B cell (primary cell): ENCODE measurements around the gene POLR2J.
"Not testable (repeated sequence)": the region's sequence is repeated elsewhere in the genome, so short reads cannot be mapped to it uniquely, and the experiment has no call there.

Source experiments
- EZH2 ChIP-seq: IDR thresholded peaks from 2 replicates; pipeline ENCODE4 v1.6.1; 2012; ENCODE audit warnings: borderline replicate concordance, low read depth, mild to moderate bottlenecking, moderate library complexity, low read length; ENCODE audit not compliant: insufficient read depth, poor library complexity, severe bottlenecking
- TF ChIP-seq, protein P1 (sequence below): fragments of 200-600 bp; IDR thresholded peaks from one replicate; pipeline ENCODE4 v1.8.0; 2022; ENCODE audit warnings: antibody characterized with exemption, mild to moderate bottlenecking

GRCh38 chr7:102515889-102516288 is 37.2 kb upstream of the POLR2J start:
- TF ChIP-seq, protein P1, sequence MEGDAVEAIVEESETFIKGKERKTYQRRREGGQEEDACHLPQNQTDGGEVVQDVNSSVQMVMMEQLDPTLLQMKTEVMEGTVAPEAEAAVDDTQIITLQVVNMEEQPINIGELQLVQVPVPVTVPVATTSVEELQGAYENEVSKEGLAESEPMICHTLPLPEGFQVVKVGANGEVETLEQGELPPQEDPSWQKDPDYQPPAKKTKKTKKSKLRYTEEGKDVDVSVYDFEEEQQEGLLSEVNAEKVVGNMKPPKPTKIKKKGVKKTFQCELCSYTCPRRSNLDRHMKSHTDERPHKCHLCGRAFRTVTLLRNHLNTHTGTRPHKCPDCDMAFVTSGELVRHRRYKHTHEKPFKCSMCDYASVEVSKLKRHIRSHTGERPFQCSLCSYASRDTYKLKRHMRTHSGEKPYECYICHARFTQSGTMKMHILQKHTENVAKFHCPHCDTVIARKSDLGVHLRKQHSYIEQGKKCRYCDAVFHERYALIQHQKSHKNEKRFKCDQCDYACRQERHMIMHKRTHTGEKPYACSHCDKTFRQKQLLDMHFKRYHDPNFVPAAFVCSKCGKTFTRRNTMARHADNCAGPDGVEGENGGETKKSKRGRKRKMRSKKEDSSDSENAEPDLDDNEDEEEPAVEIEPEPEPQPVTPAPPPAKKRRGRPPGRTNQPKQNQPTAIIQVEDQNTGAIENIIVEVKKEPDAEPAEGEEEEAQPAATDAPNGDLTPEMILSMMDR = not testable (repeated sequence)
- TF ChIP-seq EZH2 = not testable (repeated sequence)
